OCI-LY7 (cell line): Measurements from ENCODE around the gene PRKAB2.

Source experiments
- CTCF ChIP-seq: fragments of 200-600 bp; sonication (generic); conservative IDR thresholded peaks from 2 replicates; pipeline ENCODE4 v1.5.1; 2014; ENCODE audit warnings: mild to moderate bottlenecking, antibody characterized with exemption, low read length, moderate library complexity, mixed read lengths
- EZH2phosphoT487 ChIP-seq: fragments of 200-600 bp; sonication (generic); IDR thresholded peaks from 2 replicates; pipeline ENCODE4 v1.6.1; 2018; ENCODE audit warnings: low read depth, borderline replicate concordance, mild to moderate bottlenecking, mixed run types, antibody characterized with exemption, low read length, moderate library complexity, mixed read lengths

- TF ChIP-seq CTCF, result no peak
- TF ChIP-seq EZH2phosphoT487, result no peak
These were observed 66.4 kb downstream of the PRKAB2 start for GRCh38 chr1:147105909-147106308.
